ENCODE data around the gene BUD31. TPM values are rescaled to one million over a fixed set of nuclear protein-coding genes. Genes with fewer than 3 reads are reported as not detected.
"Not testable (repeated sequence)": the region's sequence is repeated elsewhere in the genome, so short reads cannot be mapped to it uniquely, and the experiment has no call there.

BUD31 gene
- polyA plus RNA-seq, 1 donor from 2014 or later: 162 TPM

GRCh38 chr7:99402854-99403253 lies 5.9 kb upstream of the BUD31 start:
- H3K27ac Mint-ChIP-seq: peak overlapping the region in 2 of 3 donors; percentile 57 to 64
- H3K4me3 Mint-ChIP-seq: peak overlapping the region in 2 of 4 donors; percentile 53 to 78
- H3K4me1 Mint-ChIP-seq: peaks cover 21 to 24% (median 22%) of the 10 kb centered on the region in 3 donors
- peaks cover 4% of the 10 kb centered on the region for H3K36me3 Mint-ChIP-seq
- no peaks in the 10 kb centered on the region for H3K9me3 Mint-ChIP-seq
- H3K27me3 Mint-ChIP-seq: no peaks in the 10 kb centered on the region

GRCh38 chr7:99403764-99404163 lies 5.0 kb upstream of the BUD31 start:
- Mint-ChIP-seq H3K4me1 (peaks cover 20 to 24% (median 21%) of the 10 kb centered on the region in 3 donors), H3K9me3 (no peaks in the 10 kb centered on the region), H3K4me3 (peak overlapping the region in 2 of 4 donors; percentile 38 to 53), H3K36me3 (peaks cover 4% of the 10 kb centered on the region), H3K27me3 (no peaks in the 10 kb centered on the region), H3K27ac (peak overlapping the region; percentile 29 to 78 (median 65))

GRCh38 chr7:99404235-99404976 lies 4.4 kb upstream of the BUD31 start:
- H3K4me1 Mint-ChIP-seq: peaks cover 21 to 24% (median 23%) of the 10 kb centered on the region in 3 donors
- H3K4me3 Mint-ChIP-seq: peak overlapping the region in 2 of 4 donors; percentile 38 to 55

GRCh38 chr7:99404977-99405320 lies 3.8 kb upstream of the BUD31 start:
- Mint-ChIP-seq H3K9me3 (no peaks in the 10 kb centered on the region), H3K27ac (peak overlapping the region in 1 of 3 donors; percentile 58), H3K36me3 (peaks cover 4% of the 10 kb centered on the region), H3K27me3 (no peaks in the 10 kb centered on the region), H3K4me3 (peak overlapping the region in 2 of 4 donors; percentile 39 to 55), H3K4me1 (peaks cover 23 to 24% (median 24%) of the 10 kb centered on the region in 3 donors)

More at GRCh38 chr7:99404235-99404976, 4.4 kb upstream of the BUD31 start:
- no peaks in the 10 kb centered on the region for H3K9me3 Mint-ChIP-seq
- H3K36me3 Mint-ChIP-seq: peaks cover 4% of the 10 kb centered on the region
- H3K27me3 Mint-ChIP-seq: no peaks in the 10 kb centered on the region
- H3K27ac Mint-ChIP-seq: peak overlapping the region; percentile 29 to 78 (median 65)

GRCh38 chr7:99406557-99406956 lies 2.2 kb upstream of the BUD31 start:
- Mint-ChIP-seq H3K27ac (peak overlapping the region in 2 of 3 donors; percentile 63 to 98), H3K9me3 (no peaks in the 10 kb centered on the region), H3K4me3 (peak overlapping the region; percentile 18 to 100 (median 86)), H3K4me1 (peaks cover 27 to 32% (median 29%) of the 10 kb centered on the region in 3 donors), H3K27me3 (no peaks in the 10 kb centered on the region), H3K36me3 (peaks cover 7% of the 10 kb centered on the region)

- Mint-ChIP-seq H3K9me3 (no peaks in the 10 kb centered on the region), H3K4me1 (peaks cover 27 to 32% (median 29%) of the 10 kb centered on the region in 3 donors)
Measured at GRCh38 chr7:99407872-99408378, 844 bp upstream of the BUD31 start.

GRCh38 chr7:99409192-99409572 lies 413 bp downstream of the BUD31 start:
- peaks cover 3% of the 10 kb centered on the region for H3K36me3 Mint-ChIP-seq
- no peaks in the 10 kb centered on the region for H3K27me3 Mint-ChIP-seq
- peak overlapping the region; percentile 97 to 99 (median 98) for H3K27ac Mint-ChIP-seq
- no peaks in the 10 kb centered on the region for H3K9me3 Mint-ChIP-seq
- peaks cover 25 to 31% (median 29%) of the 10 kb centered on the region in 3 donors for H3K4me1 Mint-ChIP-seq
- H3K4me3 Mint-ChIP-seq: peak overlapping the region; percentile 99 to 100 (median 99)

More at GRCh38 chr7:99407872-99408378, 844 bp upstream of the BUD31 start:
- H3K27me3 Mint-ChIP-seq: no peaks in the 10 kb centered on the region
- peaks cover 7% of the 10 kb centered on the region for H3K36me3 Mint-ChIP-seq
- peak overlapping the region; percentile 97 to 99 (median 98) for H3K27ac Mint-ChIP-seq
- H3K4me3 Mint-ChIP-seq: peak overlapping the region; percentile 99 to 100 (median 99)

GRCh38 chr7:99409806-99410205 lies 1.0 kb downstream of the BUD31 start:
- H3K4me1 Mint-ChIP-seq: peaks cover 23 to 30% (median 29%) of the 10 kb centered on the region in 3 donors

GRCh38 chr7:99410635-99411034 lies 1.9 kb downstream of the BUD31 start:
- no peaks in the 10 kb centered on the region for H3K9me3 Mint-ChIP-seq
- peak overlapping the region; percentile 41 to 100 (median 92) for H3K4me3 Mint-ChIP-seq
- peaks cover 23 to 30% (median 29%) of the 10 kb centered on the region in 3 donors for H3K4me1 Mint-ChIP-seq
- H3K27ac Mint-ChIP-seq: peak overlapping the region in 2 of 3 donors; percentile 87 to 98
- H3K36me3 Mint-ChIP-seq: peaks cover 3% of the 10 kb centered on the region
- no peaks in the 10 kb centered on the region for H3K27me3 Mint-ChIP-seq

More at GRCh38 chr7:99409806-99410205, 1.0 kb downstream of the BUD31 start:
- Mint-ChIP-seq H3K27me3 (no peaks in the 10 kb centered on the region), H3K36me3 (peaks cover 3% of the 10 kb centered on the region), H3K27ac (peak overlapping the region; percentile 71 to 98 (median 97)), H3K9me3 (no peaks in the 10 kb centered on the region), H3K4me3 (peak overlapping the region; percentile 99 to 100 (median 99))

- not testable (repeated sequence) for H3K36me3 Mint-ChIP-seq, H3K9me3 Mint-ChIP-seq, H3K4me3 Mint-ChIP-seq, H3K27ac Mint-ChIP-seq, H3K27me3 Mint-ChIP-seq, H3K4me1 Mint-ChIP-seq
Measured at GRCh38 chr7:99415513-99416127, 6.9 kb downstream of the BUD31 start.

GRCh38 chr7:99418260-99418659 lies 9.5 kb downstream of the BUD31 start:
- Mint-ChIP-seq H3K9me3 (no peaks in the 10 kb centered on the region), H3K4me1 (peaks cover 0 to 3% (median 0%) of the 10 kb centered on the region in 3 donors), H3K27me3 (no peaks in the 10 kb centered on the region), H3K36me3 (peaks cover 8% of the 10 kb centered on the region), H3K4me3 (no peak overlapping the region), H3K27ac (no peak overlapping the region)

- H3K4me1 Mint-ChIP-seq: peaks cover 0 to 4% (median 0%) of the 10 kb centered on the region in 3 donors
- no peaks in the 10 kb centered on the region for H3K27me3 Mint-ChIP-seq
- peak overlapping the region in 1 of 3 donors; percentile 46 for H3K27ac Mint-ChIP-seq
- no peaks in the 10 kb centered on the region for H3K9me3 Mint-ChIP-seq
- H3K4me3 Mint-ChIP-seq: no peak overlapping the region
- H3K36me3 Mint-ChIP-seq: peaks cover 8% of the 10 kb centered on the region
Measured at GRCh38 chr7:99419323-99420021, 10.7 kb downstream of the BUD31 start.

- Mint-ChIP-seq H3K36me3 (peaks cover 8% of the 10 kb centered on the region), H3K27ac (peak overlapping the region in 1 of 3 donors; percentile 64), H3K9me3 (no peaks in the 10 kb centered on the region), H3K27me3 (no peaks in the 10 kb centered on the region), H3K4me3 (no peak overlapping the region), H3K4me1 (peaks cover 0 to 4% (median 0%) of the 10 kb centered on the region in 3 donors)
Measured at GRCh38 chr7:99420213-99420612, 11.4 kb downstream of the BUD31 start.

GRCh38 chr7:99420986-99421385 lies 12.2 kb downstream of the BUD31 start:
- peaks cover 0 to 4% (median 0%) of the 10 kb centered on the region in 3 donors for H3K4me1 Mint-ChIP-seq

More at GRCh38 chr7:99420986-99421385, 12.2 kb downstream of the BUD31 start:
- H3K27ac Mint-ChIP-seq: no peak overlapping the region
- H3K27me3 Mint-ChIP-seq: no peaks in the 10 kb centered on the region
- H3K36me3 Mint-ChIP-seq: peaks cover 7% of the 10 kb centered on the region
- no peak overlapping the region for H3K4me3 Mint-ChIP-seq
- no peaks in the 10 kb centered on the region for H3K9me3 Mint-ChIP-seq
